ENCODE results near the gene EMID1.
A peak's percentile ranks its signal among the peaks of the same experiment; 100 is the strongest.

The EMID1 gene

DNA sequence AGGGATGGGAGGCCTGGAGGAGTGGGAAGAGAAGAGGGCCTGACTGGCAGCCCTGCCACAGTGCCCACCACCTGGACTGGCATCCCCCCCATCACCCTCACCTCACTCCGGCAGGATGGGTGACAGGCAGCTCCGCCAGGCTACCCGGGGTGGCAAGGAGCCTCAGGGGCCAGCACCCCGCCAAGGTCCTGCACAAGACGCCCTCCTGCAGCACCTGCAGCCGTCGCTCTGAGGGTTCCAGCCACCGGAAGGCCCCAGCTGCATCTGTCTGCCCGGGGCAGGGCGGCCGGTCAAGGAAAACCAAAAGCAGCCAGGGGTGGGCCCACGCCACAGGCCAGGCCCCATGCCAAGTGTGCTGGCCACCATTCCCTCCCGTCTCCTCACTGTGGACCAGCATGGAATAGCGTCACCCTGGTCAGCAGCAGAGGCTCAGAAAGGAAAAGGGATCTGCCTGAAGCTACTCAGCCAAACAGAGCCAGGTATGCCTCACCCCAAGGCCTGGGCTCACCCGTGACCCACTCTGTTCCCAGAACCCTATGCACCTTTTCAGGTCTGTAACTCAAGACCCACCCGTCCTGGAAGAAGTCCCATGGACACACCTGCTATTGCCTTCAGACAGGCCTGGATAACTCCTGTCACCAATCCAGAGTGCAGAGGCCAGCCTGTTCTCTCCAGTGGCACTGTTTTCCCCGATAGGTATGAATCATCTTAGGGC lies 55.1 kb downstream of the EMID1 start:
- no peak for DNase-seq (ENCODE audit: low spot score)

DNA sequence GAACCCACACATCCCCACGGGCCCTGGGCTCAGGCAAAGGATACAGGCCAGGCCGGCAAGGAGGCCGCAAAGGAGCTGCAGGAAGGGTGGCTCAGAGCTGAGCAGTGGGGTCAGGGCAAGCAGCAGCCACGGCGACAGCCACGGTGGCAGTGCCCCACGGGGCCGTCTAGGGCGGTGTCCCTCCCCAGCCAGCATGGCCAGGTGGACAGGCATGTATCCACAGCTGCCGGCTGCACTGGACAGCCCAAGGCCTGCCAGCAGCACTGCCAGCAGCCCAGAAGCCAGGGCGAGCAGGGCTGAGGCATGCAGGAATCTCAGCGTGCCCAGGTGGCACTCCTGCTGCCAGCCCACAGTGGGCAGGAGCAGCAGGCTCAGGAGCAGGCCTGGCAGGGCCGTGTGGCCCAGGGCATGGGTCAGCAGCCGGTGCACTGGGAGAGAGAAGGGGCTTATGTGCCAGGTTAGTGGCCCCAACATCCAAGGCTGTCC lies 58.1 kb downstream of the EMID1 start:
- no peak for DNase-seq (ENCODE audit: low spot score)

DNA sequence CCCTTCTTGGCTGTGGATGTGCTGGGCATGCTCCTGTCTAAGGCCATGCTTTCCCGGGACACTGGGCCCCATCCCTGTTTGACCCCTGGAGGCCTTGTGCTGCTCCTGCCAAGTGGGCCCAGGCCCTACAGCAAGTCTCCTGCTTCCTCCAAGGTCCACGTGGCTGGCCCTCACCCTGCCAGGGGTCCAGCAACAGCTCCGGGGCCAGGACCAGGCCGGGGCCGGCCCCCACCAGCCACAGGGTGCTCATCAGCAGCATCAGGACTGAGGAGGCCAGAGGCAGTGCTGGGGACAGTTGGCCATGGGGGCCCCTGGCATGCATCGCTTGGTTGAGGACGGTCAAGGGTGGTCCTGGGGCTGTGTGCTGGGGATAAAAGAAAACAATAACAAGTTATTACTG lies 59.6 kb downstream of the EMID1 start:
- no peak for DNase-seq (ENCODE audit: low spot score)

DNA sequence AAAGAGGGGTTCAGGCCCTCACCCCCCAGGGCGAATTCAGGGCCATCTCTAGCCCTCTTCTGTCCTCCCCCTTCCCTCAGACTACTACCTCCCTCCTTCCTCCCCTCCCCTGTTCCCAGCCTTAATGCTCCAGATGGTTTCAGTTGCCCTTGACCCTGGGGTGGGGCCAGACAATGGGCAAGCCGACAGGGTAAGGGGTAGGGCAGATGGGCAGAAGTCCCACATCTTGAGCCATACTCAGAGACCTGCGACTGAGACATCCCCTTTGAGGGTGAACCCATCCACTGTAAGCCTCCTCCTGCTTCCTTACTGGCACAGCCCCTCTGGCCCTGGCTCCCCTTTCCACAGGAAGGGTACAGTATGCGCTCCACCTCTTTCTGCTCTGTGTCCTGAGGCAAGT lies 60.2 kb downstream of the EMID1 start:
- no peak for DNase-seq (ENCODE audit: low spot score)

DNA sequence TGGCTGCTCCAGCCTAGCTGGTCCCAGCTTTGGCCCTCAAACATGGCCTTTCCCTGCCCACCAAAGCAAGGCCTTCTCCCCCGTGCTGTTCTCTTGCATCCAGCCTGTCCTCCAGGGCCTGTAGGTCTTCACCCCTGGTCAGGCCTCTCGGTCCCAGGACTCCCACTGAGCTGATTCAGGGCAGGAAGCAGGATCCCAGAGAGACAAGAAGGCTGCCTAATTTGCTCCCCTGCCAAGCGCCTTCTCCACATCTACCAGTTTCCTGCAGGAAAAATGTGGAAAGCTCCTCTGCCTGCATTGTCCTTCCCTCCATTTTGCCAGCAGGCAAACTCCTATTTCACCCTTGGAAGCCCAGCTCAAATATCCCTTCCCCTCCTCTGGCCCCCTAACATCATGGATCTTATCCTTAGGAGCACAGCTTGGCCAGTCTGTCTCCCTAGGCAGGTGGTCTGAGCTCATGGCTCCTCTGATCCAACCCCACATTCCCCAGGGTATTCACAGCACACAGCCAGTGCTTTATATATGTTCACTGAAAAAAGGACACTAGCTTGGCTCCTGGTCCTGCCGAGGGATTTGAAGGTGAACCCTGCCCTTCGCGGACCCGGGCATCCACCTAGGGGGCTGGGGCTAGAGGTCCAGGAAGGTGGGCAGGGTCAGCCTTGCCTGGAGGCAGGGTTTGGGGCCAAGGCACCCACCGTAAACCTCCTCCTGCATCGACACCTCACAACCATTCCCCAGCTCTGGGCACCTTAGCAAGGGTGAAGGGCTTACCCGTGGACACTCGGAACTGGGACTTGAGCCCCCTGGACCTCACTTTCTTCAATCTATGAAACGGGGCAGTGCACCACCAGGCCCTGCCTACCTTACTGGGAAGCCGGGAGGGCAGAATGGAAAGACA lies 61.1 kb downstream of the EMID1 start:
- DNase-seq (ENCODE audit: low spot score): no peak

DNA sequence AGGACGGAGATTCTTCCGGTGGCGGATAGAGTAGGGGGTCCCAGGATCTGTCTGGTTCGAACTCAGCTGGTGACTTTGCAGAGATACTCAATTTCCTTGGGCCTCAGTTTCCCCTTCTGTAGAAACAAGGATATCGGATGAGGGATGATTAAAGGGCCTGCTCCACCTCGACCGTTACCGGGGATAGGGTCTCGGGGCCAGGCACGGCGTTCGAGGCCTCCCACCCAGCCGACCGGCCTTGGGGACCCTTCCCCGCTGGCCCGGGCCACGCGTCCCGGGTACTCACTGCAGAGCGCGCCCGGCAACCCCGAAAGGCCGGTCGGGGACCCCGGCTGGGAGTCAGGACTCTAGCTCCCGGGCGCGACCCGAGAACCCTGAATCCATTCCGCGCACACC lies 61.8 kb downstream of the EMID1 start:
- DNase-seq (ENCODE audit: low spot score): no peak

DNA sequence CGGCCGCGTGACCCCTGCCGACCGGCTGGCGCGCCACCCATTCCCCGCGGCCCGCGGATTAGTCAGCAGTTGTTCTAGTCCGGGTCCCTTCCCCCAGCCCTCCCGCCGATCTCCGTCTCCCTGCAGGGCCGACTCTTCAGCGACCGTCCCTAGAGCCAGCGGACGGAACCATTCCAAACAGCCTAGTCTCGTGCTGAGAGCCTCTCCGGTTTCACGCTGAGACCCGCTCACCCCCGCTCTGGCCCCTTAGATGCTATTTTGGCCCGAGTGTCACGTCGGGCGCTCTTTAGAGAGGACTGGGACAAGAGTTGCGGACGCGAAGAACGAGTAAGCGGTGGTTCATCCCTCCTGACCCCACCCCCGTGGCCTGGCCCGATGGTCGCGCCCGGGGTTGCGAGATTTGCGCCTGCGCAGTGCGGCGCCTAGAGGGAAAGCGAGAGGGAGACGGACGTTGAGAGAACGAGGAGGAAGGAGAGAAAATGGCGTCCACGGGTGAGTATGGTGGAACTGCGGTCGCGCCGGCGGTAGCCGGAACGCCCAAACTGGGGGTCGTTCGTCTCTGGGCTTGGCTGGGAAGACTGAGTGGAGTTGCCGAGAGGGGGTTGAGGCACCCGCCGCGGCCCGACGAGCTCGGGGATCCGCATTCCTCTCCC lies 62.3 kb downstream of the EMID1 start, which contains the start of the genes EWSR1 and RHBDD3:
TSS of gene EWSR1 (plus strand) at position 411 of the 653 bp plus-strand sequence. CDS start at position 480, 69 bp downstream.
TSS of gene RHBDD3 (minus strand) at position 124 of the 653 bp plus-strand sequence. CDS start 2,355 bp downstream, outside the sequence.
- peak; percentile 94 for DNase-seq (ENCODE audit: low spot score)

DNA sequence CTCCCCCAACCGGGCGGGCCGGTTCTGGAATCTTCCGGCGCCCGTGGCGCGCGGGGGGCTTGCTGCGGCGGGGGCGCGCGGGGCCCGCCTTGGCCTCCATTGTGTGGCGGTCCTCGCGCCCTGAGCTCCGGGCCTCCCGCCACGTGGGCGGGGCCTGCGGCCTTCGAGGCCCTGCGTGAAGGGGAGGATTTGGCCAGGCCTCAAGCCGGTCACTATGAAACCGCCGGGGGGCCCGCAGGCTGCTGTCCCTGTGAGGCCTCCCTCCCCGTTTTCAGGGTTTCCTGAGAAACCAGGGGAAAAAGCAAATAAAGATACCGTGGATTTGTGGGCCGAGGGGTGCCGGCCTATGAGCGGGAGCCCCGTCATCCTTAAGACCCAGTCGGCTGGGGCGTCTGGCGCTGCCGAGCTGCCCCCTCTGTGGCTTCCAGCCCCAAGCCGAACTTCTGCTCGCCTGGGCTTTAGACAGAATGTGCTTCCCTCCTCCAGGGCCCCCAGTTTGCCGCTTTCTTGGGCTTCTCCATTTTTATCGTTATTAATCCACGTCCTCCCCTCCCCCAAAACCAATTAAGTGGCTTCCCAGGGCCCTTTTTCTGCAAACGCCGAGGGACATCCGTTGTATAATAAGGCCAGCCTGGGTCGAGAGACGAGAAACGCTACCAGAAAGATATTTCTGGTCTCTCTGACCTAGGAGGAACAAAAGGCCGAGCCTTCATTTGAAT lies 63.0 kb downstream of the EMID1 start:
- peak; percentile 73 for DNase-seq (ENCODE audit: low spot score)

DNA sequence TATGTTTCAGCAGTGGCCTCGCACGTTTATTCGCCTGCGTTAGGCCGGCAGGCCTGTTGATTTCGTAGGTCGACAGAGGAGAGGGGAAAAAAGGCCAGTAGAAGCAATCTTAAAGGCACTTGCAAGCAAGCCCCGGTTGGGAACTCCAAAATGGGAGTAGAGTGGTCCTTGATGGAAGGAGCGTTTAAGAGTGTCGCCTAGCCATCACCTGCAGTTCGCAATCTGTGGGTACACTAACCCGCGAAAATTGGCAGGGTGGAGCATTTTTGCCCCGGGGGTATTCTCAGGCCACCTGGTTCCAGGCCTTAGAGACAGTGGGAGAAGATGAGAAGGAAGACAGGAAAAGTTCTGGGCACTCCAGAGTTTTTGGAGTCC lies 63.5 kb downstream of the EMID1 start:
- no peak for DNase-seq (ENCODE audit: low spot score)

DNA sequence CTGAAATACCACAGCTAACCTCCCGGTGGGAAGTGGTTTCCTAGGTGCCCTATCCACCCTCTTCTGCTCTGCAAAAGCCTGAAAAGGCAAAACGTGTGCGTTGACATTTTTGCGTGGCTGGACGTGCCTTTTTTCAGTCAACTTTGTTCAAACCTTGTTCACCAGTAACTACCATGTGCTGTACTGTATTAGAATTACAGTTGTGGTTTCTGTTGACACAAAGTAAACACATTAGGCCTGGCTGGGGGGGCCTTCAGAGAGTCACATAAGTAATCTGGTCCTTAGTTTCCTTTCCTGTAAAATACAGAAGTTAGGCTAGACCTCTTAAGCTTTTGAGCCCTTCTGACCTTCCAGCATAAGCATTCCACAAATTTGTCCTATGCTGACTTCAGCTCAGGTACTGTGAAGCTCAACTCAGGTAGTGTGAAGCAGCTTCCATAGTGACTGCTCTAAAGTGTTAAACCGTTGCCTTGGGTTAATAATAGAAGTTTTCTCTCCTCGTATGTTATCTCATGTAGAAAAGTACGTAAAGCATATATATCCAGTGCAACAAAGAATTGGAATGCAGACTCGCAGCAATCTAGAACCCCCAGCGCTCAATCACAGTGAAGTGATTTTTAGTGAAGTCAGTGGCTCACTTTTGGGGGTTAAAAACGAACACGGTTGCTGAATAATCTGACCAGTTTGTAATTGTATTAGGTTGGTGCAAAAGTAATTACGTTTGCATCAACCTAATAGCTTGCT lies 64.2 kb downstream of the EMID1 start:
- no peak for DNase-seq (ENCODE audit: low spot score)

DNA sequence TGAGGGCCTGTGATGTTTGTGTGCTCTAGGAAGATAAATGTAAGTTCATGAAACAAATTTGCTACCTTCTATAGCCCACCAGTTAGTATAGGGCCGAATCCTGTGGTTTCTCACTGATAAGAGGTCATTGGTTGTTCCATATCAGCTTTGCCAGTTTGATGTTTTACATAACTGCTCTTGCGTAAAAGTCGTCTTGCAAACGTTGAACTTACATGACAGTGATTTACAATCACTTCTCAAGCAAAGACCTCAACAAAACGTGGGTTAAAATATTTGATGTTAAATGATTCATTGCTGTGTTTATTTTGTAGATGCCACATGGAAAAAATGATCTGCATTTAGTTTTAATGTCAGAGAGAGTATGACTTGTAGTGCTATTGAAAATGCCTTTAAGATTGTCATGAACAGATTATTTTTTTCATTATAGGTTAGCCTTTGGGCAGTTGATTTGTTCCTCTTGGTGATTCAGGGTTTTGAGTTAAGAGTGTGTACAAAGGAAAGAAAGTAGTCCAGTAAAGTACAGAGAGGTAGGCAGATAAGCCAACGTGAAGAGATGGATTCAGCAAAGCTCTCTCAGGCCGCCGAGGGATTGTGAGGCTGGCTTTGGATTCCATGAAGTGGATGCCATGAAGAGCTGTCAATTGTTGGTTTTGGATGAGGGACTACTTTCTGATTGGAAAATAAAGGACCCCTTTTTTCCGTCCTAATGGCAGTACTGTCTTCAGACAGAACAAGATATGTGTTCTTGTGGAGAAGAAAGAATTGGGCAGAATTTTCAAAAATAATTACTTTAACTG lies 65.0 kb downstream of the EMID1 start:
- DNase-seq (ENCODE audit: low spot score): no peak

DNA sequence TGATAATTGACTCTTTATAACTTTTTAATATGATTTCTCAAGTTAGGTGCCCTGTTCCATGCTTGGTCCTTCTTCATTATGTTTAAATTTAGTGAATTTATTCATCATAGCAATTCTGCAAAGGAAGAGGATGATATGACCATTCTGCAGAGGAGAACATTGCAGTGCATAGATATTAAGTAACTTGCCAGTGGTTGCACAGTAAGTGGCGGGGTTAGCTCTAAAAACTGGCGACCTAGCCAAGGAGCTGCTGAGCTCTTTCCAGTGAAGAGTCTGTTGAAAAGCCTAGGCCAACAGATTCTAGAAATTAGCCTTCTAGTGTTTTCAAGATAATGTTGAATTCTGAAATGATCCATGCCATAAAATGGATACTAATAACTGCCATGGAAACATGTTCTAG lies 66.9 kb downstream of the EMID1 start:
- DNase-seq (ENCODE audit: low spot score): no peak

DNA sequence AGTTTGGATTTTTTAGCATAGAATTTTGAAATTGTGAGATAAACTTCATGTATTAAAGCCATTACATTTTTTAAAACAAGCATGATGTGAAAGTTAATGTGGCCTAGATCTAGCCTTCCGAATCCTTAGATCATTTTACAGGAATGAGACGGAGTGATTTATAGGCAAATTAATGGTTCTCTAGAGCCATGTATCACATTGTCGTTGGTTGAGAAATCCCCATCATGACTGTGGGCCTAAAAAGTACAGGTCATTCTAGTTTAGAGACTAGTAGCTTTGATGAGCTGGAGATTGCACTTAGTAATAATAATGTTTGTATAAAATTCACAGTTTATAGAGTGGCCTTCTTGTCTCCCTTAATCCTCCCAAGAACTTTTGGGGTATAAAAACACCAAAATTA lies 69.5 kb downstream of the EMID1 start:
- no peak for DNase-seq (ENCODE audit: low spot score)

DNA sequence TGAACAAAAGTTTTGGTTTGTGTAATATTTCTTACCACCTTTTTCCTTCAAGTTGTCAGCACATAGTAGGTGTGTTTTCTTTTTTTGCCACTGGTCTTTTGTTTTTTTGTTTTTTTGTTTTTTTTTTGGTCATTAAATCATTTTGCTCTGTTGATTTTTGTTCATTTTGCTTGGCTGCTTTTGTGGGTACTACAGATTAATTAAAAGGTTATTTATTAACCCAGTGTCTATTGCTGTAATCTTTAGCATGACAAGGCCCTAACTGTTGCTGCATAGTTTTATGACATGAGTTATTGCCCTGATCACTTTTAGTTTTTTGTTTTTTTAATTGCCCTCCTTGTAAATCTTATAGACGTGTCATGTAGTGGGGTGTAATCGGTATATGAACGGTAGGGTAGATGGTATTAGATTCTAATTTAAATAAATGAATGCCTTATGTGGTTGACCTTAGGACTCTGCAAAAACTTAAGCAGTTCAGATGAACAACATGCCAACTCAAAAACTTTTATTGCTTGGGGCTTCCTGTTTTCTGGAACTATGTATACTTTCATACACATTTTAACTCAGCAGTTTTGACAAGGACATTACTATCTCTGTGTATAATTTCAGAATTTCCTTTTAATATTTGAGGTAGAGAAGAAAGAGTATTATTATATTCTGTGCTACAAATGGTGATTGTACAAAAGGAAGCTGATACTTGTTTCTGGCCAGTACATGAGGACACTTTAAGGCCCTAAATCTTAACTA lies 70.3 kb downstream of the EMID1 start:
- DNase-seq (ENCODE audit: low spot score): no peak

DNA sequence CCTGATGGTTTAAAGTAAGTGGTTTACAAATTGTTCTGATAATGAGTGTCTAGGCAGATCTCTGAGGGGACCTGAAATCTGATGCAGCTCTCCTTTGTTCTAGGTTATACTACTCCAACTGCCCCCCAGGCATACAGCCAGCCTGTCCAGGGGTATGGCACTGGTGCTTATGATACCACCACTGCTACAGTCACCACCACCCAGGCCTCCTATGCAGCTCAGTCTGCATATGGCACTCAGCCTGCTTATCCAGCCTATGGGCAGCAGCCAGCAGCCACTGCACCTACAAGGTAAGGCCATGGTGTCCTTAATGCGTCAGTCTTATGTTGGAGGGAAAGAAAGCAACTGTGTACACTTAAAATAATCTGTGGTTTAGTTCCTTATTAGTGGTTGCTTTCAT lies 72.2 kb downstream of the EMID1 start:
- no peak for DNase-seq (ENCODE audit: low spot score)

DNA sequence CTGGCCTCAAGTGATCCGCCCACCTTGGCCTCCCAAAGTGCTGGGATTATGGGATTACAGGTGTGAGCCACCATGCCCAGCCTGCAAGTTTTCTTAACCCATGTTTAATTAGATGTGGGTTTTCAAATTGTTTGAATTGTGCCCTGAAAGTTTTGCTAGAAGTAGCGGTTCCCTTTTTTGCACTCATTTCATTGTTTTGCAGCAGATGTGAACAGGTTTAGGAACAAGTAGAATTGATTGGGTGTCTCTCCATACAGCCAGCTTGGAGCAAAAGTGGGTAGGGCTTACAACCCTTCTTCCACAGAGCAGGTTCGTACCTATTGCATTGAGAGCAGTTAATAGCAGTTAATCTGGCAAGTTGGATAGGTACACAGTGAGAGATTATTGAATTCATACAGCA lies 78.5 kb downstream of the EMID1 start:
- no peak for DNase-seq (ENCODE audit: low spot score)

DNA sequence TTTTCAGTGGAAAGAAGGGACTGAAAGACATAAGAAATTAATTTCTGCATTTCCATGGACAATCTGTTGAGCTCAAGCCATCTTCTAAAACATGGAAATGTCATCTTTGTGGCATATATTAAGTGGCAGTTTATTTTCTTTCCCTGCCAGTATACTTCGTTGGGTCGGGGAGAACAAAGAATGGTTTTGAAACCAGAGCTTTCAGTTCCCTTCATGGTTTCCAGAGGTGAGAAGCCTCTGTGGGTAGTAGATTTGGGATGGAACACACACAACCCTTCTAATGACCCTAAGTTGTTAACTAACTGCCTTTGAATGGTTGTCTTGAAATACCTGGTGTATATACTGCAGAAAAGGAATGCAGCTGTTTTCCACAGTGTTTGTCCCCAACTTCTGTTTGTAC lies 83.1 kb downstream of the EMID1 start:
- no peak for DNase-seq (ENCODE audit: low spot score)

DNA sequence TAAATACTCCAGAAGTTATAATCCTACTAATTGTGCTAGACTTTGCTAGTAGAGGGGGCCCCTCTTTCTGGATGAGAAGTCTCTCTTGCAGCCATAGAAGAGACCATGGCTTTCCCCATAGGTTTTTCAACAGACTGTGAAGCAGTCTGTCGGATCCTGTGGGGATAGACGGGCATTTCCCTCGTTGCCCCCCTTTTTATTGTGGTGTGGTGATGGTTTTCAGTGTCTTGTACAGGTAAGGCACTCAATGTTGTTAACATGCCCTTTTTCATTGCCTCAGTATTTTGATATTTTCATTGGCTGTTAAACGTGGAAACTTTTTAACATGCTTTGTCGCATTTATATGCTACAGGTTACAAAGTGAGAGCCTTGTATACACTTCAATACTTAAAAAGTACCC lies 84.4 kb downstream of the EMID1 start:
- DNase-seq (ENCODE audit: low spot score): no peak

DNA sequence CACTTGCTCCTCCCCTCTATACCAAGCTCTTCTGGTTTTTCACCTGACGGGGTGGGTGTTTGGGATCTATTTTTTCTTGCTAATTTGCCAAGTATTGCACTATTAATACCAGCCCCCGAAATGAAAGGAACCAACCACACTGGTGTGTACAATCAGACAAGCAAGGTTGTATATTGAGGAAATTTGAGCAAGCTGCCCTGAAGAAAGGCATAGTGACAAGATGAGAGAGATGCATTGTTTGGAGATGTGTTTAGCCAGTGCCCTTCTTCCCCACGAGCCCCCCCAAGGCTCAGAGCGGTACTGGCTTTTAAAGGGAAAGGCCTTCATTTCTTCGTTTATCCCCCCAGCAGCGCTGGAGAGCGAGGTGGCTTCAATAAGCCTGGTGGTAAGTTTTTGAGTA lies 85.5 kb downstream of the EMID1 start:
- DNase-seq (ENCODE audit: low spot score): peak; percentile 62

DNA sequence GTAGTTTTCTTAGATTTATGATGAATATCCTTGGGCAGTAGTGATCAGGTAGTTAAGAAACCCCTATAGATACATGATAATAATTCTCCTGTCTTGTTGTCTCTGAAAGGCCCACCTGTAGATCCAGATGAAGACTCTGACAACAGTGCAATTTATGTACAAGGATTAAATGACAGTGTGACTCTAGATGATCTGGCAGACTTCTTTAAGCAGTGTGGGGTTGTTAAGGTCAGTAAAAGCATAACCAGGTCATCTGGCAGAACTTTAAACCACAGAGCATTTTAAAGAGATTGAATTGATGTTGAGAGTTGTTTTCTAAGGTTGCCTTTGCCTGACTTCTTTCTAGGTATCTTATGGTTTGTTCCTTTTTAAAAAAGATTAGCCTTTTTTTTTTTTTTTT lies 86.7 kb downstream of the EMID1 start:
- no peak for DNase-seq (ENCODE audit: low spot score)
